Measurements from ENCODE around the gene MATN1. TPM values are rescaled to one million over a fixed set of nuclear protein-coding genes. Genes with fewer than 3 reads are reported as not detected.
A peak's percentile ranks its signal among the peaks of the same experiment; 100 is the strongest.

MATN1 gene
- total RNA-seq, 1 experiment from 2014 or later = 0.12 TPM

- Histone ChIP-seq H3K4me3 (replicated peaks in 1 of 2; ENCODE audit: low read depth in 1 of 2, low read length in 2 of 2) (no peak overlapping the region), H3K9me3 (ENCODE audit: control insufficient read depth in 1 of 2, insufficient read depth in 1 of 2, low read depth in 1 of 2, low read length in 2 of 2) (no peaks in the 10 kb centered on the region), H2AFZ (ENCODE audit: low read depth, low read length, poor library complexity, severe bottlenecking) (no peak overlapping the region), H3K4me2 (ENCODE audit: low read length) (peak overlapping the region; percentile 39), H3K36me3 (ENCODE audit: control insufficient read depth in 1 of 2, insufficient read depth in 2 of 2, low read length in 2 of 2) (no peaks in the 10 kb centered on the region), H3K79me2 (ENCODE audit: insufficient read depth, low read length) (no peaks in the 10 kb centered on the region), H4K20me1 (ENCODE audit: insufficient read depth) (no peaks in the 10 kb centered on the region), H3K4me1 (ENCODE audit: control insufficient read depth in 1 of 2, insufficient read depth in 2 of 2, low read length in 2 of 2) (peaks cover 0 to 16% of the 10 kb centered on the region in 2 experiments; a peak in 2 of 4 replicates), H3K27me3 (ENCODE audit: insufficient read depth, low read length) (no peaks in the 10 kb centered on the region), H3K27ac (ENCODE audit: low read depth, low read length) (no peak overlapping the region), H3K9ac (ENCODE audit: low read length) (no peak overlapping the region), H3K9me2 (ENCODE audit: insufficient read depth) (no peaks in the 10 kb centered on the region)
- intact Hi-C loops (cut with micrococcal nuclease) = no loop called here
- DNase-seq (ENCODE audit: low read depth, low spot score) (no peak), ATAC-seq (no peak)
- ChIA-PET RAD21 (ENCODE audit: low non-redundant PET in 1 of 2, low total read pairs in 2 of 2, uncharacterized antibody in 2 of 2, unreplicated experiment in 2 of 2) (no interaction called here), POLR2A (no interaction called here), CTCF (interaction anchor here (0.8 to 0.9 kb wide), 2 partner anchors 22 to 190 kb away, joined by 3 read pairs; no protein-coding TSS in a partner anchor)
- TF ChIP-seq EGR1 (IDR thresholded peaks at IDR 0.05; ENCODE audit: low read depth) (no peak), JUND (IDR thresholded peaks at IDR 0.05) (no peak), TCF7L2 (IDR thresholded peaks at IDR 0.05; ENCODE audit: borderline replicate concordance, extremely low read depth, insufficient read depth, insufficient read length) (no peak), EZH2 (IDR thresholded peaks at IDR 0.05) (no peak), ELF1 (IDR thresholded peaks at IDR 0.05; ENCODE audit: borderline replicate concordance, low read depth) (no peak), CTCF (IDR thresholded peaks at IDR 0.05 in 2 of 3, conservative IDR thresholded peaks at IDR 0.05 in 1 of 3; ENCODE audit: borderline replicate concordance in 1 of 3, insufficient read depth in 1 of 3, low read depth in 2 of 3, low read length in 2 of 3) (no peak), ATF3 (IDR thresholded peaks at IDR 0.05) (no peak), RAD21 (IDR thresholded peaks at IDR 0.05; ENCODE audit: low read depth) (no peak), FOSL1 (IDR thresholded peaks at IDR 0.05; ENCODE audit: low read depth) (no peak), SIN3A (IDR thresholded peaks at IDR 0.05; ENCODE audit: low read depth) (no peak), SP1 (IDR thresholded peaks at IDR 0.05; ENCODE audit: low read depth) (no peak), ZBTB33 (IDR thresholded peaks at IDR 0.05; ENCODE audit: extremely low read depth, insufficient replicate concordance, low read length) (no peak)
- TF ChIP-seq, protein P1, sequence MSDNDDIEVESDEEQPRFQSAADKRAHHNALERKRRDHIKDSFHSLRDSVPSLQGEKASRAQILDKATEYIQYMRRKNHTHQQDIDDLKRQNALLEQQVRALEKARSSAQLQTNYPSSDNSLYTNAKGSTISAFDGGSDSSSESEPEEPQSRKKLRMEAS (IDR thresholded peaks at IDR 0.05) = no peak
- no TSS peak for BruUV-seq (replicated peaks)
Observed at GRCh38 chr1:30740251-30741238, 17.2 kb upstream of the MATN1 start.
